ENCODE data around the gene CST8. TPM values are rescaled to one million over a fixed set of nuclear protein-coding genes. Genes with fewer than 3 reads are reported as not detected.

Gene CST8
- total and polyA plus RNA-seq, 2 of the 4 experiments (the other 2 are of a cell fraction), result not detected

DNA sequence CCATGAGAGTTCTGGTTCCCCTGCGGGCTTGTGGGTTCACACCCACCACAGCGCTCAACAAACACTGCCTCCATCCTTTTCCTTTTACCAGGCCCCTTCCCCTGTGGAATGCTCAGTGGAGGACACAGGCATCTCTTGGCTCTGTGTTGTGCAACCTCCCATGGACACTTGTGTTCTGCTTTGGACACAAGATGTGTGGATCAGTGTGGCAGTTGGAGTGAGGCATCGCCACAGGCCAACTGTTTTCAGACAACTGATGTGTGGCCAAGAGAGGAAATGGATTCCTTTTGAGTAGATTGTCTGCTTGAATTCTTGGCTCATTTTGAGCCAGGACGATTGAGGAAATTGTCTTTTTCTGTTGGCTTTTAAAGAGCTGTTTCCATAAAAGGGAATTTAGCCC lies 26.8 kb downstream of the CST8 start:
- Histone ChIP-seq H3K9me1 (ENCODE audit: insufficient read depth, low read length) (no peaks in the 10 kb centered on the region), H3K9ac (ENCODE audit: low read depth, low read length) (no peak overlapping the region), H3K23ac (ENCODE audit: low read depth, low read length) (no peak overlapping the region), H4K20me1 (ENCODE audit: insufficient read depth, low read length) (no peaks in the 10 kb centered on the region), H2AFZ (replicated peaks; ENCODE audit: low read length, poor library complexity) (no peak overlapping the region), H4K8ac (ENCODE audit: low read depth in 2 of 2, low read length in 2 of 2) (no peak overlapping the region), H3K4me3 (ENCODE audit: insufficient read depth, low read depth, low read length) (no peak overlapping the region), H3K9me3 (ENCODE audit: control insufficient read depth, insufficient read depth, low read length) (no peaks in the 10 kb centered on the region; the same call in 1 of the 2 replicates), H4K5ac (ENCODE audit: low read depth, low read length) (no peak overlapping the region), H3K27ac (ENCODE audit: insufficient read depth, low read length) (no peak overlapping the region), H2AK9ac (replicated peaks; ENCODE audit: low read depth, low read length, poor library complexity) (no peak overlapping the region), H3K27me3 (ENCODE audit: control insufficient read depth, insufficient read depth, low read length) (no peaks in the 10 kb centered on the region; the same call in 1 of the 2 replicates), H3K56ac (ENCODE audit: extremely low read depth, insufficient read depth, low read length) (no peak overlapping the region), H2BK20ac (ENCODE audit: low read depth, low read length) (no peak overlapping the region), H3K4ac (ENCODE audit: low read depth, low read length) (no peak overlapping the region), H3K4me1 (ENCODE audit: control insufficient read depth, insufficient read depth, low read length) (no peaks in the 10 kb centered on the region), H4K91ac (ENCODE audit: insufficient read depth, low read depth, low read length) (no peak overlapping the region), H3K36me3 (ENCODE audit: control insufficient read depth, insufficient read depth, low read length) (no peaks in the 10 kb centered on the region), H3K14ac (replicated peaks; ENCODE audit: low read depth, low read length) (no peak overlapping the region), H2AK5ac (ENCODE audit: low read depth, low read length) (no peak overlapping the region), H3K18ac (ENCODE audit: low read depth, low read length) (no peak overlapping the region), H3K4me2 (ENCODE audit: low read depth, low read length) (no peak overlapping the region), H2BK15ac (ENCODE audit: low read depth, low read length) (no peak overlapping the region), H2BK120ac (ENCODE audit: low read depth, low read length) (no peak overlapping the region), H2BK5ac (ENCODE audit: low read depth, low read length, poor library complexity, severe bottlenecking) (no peak overlapping the region), H3K79me1 (ENCODE audit: low read depth in 1 of 2, low read length in 2 of 2) (no peaks in the 10 kb centered on the region)
- ATAC-seq (ENCODE audit: low read depth) (no peak), DNase-seq (no peak)
- intact Hi-C loops (cut with micrococcal nuclease), result no loop called here
- no CpG with 5 or more reads among the region's 4 CpGs for WGBS, 2 experiments (ENCODE audit: extremely low coverage in 2 of 2, insufficient read length in 1 of 2)
- no TSS peak for BruUV-seq (replicated peaks)
- dilution Hi-C loops (cut with HindIII; ENCODE audit: low sequenced_read_pairs, unreplicated experiment), result no loop called here
- ChIA-PET CTCF (no interaction called here), POLR2A (ENCODE audit: unreplicated experiment) (no interaction called here)
- no peak for TF ChIP-seq MAZ (IDR thresholded peaks at IDR 0.05; ENCODE audit: borderline replicate concordance, low read depth, low read length)
- in situ Hi-C loops (cut with MboI; ENCODE audit: low sequenced_read_pairs), result no loop called here
